Measurements from ENCODE around the gene TMIGD2.
A peak's percentile ranks its signal among the peaks of the same experiment; 100 is the strongest.

The TMIGD2 gene

DNA sequence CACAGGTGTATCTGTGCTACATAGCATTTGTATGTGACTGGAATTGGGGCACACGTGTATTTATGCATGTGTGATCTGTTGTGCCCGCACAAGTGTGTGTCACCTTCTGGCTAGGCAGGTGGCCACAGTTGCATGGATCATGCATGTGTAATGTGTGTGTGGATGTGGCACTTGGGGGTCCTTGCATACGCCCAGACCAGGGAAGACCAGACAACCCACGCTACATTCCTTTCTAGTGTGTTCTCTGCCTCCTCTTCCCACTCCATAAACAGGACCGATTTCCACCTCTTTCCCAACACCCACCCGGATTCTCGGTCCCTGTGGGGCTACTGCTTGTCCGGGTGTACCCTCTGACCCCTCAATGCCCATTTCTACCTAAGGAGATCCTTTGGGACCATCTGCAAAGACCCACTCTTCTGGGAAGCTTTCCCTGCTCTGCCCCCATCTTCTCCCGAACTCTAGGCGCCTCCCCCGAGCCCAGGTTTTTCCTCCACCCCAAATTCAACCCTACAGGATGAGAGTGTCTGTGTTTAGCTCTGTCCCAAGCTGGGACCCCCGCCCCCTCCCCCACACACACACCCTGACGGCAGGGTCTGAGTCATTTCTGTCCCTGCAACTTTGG is 24.1 kb upstream of the TMIGD2 start:
- no peak for DNase-seq

DNA sequence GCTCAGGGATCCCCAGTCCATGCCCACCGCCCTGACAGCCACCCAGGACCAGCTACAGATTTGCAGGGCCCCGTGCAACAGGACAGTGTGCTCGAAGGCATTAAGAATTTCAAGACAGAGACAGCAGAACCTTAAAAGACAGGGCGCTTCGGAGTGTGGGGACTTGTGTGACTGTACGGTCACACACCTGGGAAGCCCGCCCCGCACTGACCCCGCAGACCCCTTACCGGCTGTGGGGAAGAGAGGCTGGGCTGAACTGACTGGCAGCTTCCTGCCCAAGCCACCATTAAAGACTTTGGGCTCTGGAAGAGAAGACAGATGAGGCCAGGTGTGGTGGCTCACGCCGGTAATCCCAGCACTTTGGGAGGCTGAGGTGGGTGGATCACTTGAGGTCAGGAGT is 22.0 kb upstream of the TMIGD2 start:
- DNase-seq, result no peak

DNA sequence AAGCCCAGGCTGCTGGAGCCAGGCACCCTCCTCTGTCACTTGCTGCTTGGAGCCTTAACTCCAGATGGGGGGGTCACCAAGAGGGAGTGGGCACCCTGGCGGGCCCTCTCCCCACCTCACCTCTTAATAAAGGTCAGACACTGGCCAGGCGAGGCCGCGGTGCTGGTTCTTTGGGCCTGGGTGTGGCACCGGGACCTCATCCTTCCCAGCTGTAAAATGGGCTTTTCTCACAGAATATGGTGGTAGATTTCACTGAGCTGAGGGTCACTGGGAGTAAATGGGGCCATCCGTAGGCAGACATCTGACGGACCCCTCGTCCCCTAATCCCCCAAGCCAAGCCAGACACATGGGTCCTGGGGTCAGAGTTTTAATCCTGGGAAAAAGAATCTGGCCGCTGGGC is 21.5 kb upstream of the TMIGD2 start:
- DNase-seq, result no peak

DNA sequence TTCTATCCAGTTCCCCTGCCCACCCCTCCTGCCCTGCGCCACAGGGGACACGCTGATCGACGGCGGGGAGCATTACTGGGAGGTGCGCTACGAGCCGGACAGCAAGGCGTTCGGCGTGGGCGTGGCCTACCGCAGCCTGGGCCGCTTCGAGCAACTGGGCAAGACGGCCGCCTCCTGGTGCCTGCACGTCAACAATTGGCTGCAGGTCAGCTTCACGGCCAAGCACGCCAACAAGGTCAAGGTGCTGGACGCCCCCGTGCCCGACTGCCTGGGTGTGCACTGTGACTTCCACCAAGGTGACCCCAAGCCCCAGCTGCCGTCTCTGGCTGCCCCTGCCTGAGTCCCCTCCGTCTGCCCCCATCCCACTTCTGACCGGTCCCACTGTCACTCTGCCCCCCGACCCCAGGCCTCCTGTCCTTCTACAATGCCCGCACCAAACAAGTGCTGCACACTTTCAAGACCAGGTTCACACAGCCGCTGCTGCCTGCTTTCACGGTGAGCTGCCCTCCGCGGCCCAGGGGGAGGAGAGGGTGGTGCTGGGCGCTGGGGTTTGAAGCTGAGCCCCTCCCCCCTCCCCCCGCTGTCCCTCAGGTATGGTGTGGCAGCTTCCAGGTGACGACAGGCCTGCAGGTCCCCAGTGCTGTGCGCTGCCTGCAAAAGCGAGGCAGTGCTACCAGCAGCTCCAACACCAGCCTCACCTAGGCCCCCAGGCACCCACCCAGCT is 20.9 kb upstream of the TMIGD2 start:
- DNase-seq, result no peak

DNA sequence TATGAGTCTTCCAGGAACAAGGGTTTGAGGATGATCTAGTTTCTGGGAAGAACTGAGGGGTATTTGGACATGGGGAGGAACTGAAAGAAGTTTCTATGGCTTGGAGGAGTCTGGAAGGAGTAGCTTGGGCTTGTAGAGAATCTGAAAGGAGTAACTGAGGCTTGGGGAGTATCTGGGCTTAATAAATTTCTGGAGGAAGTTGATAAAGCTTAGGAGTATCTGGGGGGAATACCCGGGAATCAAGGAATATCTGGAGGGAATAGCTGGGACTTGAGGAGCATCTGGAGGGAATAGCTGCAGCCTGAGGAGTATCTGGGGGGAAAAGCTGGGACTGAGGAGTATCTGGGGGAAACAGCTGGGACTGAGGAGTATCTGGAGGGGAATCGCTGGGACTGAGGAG is 18.2 kb upstream of the TMIGD2 start:
- DNase-seq, result no peak

DNA sequence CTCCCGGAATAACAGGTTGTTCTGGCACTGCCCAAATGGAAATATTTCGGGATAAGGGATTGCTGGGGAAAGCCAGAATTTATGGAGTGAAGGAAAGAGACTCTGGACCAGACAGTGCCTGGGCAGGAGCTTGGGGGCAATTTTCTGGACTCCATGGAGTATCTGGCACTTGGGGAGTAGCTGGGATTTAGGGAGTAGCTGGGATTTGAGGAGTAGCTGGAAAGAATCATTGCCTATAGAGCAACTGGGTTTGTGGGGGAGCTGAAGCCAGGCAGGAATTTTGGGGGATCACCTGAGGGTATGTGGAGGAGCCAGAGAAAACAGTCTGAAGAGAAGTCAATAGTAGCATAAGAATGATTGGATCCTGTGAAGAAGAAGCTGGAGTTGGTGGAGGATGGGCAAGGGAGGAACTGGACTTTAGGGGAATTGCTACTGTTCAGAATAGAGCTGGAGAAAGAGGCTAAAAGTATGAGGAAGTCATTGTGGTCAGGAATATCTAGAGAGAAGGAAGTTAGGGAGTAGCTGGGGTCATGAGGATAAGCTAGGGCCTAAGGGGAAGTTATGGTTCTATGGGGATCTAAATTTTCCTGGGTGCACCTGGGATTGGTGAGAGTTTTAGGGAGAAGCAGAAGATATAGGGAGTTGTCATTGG is 17.0 kb upstream of the TMIGD2 start:
- DNase-seq, result no peak

DNA sequence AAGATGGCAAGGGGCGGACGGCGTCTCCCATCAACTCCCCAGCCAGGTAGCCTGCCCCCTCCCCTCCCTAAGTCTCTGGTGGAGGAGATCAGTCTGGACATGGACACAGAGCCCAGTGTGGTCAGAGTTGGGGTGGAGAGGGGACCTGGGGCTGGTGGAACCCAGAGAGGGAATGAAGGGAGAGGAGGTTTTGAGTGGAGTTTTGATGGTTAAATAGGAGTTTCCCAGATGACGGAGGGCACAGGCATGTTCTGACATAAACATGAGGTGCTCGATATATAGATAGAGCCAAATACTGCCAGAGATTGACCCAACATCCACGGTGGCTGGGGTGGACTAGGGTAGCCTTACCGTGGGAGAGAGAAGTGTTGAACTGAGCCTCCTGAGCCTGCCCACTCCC is 16.3 kb upstream of the TMIGD2 start:
- no peak for DNase-seq

DNA sequence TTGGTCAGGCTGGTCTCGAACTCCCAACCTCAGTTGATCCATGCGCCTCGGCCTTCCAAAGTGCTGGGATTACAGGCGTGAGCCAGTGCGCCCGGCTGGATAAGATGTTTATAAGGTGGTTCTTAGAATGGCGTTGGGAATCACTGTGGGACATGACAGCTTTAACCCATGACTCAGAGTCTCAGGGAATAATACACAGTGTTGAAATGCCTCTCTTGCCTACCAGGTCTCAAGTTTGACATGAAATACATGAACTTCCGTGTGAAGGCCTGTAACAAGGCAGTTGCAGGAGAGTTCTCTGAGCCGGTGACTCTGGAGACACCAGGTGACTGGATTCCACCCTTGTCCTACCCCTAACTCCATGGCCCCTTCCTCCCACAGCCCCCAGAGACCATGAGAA is 14.8 kb upstream of the TMIGD2 start:
- DNase-seq, result no peak

DNA sequence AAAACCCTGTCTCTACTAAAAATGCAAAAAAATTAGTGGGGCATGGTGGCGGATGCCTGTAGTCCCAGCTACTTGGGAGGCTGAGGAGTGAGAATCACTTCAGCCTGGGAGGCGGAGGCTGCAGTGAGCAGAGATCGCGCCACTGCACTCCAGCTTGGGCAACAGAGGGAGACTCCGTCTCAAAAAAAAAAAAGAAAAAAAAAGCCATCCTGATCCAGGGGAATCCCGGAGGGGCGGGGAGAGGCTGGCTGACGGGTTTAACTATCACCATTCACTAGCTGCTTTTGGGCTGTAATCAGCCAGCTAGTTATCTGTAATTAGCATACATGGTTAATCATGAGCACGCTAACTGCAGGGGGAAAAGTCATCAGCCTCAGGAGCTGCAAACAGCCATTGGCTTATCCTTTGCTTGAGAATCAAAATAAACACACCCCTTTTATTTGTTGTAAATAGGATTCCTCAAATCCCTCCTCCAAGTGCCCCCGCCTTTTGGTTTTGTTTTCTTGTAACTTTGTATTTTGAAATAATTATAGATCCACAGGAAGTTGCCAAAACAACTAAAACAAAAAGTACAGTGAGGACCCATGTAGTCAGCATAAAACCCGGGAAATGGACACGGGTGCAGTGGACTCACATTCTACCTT is 11.8 kb upstream of the TMIGD2 start:
- DNase-seq, result no peak

DNA sequence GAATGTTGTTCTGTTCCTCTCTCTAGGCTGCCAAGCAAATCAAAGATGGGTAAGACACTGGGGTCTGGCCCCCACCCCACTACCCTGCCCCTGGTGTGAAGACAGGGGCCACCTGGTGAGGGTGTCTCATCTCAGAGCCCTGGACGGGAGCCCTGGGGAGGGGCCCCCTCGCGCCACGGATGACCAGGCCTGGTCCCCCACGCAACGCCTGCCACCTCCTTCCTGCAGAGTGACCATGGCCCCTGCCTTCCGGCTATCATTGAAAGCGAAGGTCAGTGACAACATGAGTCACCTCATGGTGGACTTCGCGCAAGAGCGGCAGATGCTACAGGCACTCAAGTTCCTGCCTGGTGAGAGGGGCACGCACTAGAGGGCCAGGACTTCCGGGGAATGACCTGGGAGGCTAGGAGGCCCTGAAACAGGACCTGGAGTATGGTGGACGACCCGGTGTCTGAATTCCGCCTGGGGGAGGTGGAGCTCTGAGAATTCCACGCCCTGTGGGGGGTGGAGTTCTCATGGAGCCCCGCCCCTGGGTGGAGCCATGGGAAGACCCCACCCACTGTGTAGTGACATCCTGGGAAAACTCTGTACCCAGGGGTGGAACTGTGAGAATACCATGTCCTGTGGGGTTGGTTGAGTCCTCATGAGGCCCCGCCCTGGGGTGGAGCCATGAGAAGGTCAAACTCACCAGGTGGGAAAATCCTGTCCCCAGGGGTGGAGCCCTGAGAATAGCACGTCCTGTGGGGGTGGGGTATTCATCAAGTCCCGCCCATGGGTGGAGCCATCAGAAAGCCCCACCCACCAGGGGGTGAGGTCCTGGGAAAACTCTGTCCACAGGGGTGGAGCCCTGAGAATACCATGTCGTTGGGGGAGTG is 8.3 kb upstream of the TMIGD2 start:
- DNase-seq, result no peak

DNA sequence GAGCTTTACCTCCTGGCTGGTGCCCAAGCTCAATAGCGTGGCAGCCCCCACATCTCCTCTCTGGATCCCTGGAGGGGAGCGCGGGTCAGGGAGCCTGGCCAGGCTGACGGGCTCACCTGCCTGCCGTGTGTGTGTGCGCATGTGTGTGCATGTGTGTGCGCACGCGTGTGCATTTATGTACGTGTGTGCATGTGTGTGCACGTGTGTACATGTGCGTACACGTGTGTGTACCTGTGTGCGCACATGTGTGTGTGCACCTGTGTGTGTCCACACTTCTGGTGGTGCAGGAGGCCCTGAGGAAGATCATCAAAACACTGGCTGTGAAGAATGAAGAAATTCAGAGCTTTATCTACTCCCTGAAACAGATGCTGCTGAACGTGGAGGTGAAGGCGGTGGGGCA is 3.5 kb upstream of the TMIGD2 start:
- DNase-seq, result no peak

DNA sequence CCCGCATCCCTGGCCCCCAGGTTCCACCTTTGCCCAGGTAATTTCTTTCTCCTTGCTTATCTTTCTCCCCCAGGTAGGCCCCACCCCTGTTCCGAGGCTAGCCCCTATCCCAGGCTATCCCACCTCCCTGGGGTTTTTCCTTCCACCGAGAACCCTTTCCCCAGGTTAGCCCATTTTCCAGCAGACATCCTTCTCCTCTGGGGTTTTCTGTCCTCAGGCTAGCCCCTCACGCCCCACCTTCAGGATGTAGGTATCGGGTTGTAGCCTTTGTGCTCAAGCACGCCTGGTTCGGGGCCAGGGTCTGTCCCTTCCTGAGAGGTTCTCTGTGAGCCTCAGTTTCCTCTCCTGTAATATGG is 3.0 kb upstream of the TMIGD2 start:
- no peak for DNase-seq

DNA sequence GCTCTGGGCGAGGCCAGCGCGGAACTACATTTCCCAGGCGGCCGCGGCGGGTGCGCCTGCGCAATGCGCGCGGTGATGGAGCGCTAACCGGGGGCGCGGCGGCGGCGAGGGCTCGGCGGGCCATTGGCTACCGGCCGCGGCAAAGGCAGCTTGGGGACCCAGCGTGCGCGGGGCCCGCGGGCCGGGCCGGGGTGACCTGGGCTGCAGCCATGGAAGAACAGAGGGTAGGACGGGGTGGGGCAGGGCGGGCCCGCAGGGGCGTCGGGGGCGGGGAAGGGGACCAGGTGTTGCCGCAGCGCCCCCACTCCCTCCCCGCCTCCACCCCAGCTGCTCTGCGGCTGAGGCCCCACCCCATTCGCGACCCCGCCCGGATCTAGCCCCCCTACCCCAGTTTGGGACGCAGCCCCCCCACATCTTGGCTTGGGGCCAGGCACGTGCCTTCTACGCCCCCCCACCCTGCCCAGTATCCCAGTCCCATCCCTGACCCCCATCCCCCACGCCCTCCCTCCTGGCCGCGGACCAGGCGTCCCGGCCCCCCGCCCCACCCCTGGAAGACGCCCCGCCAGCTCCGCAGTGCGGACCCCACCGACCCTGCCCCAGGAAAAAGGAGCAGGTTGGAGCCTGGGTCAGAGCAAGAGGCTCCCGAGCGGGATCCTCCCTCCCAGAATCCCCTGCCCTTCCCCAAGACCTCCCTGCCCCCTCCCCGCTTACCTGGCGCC is 2.5 kb upstream of the TMIGD2 start, which contains the start of gene FSD1:
FSD1 (plus strand) TSS at position 61 of the 719 bp plus-strand sequence; CDS start at position 210, 149 bp downstream.
- peak; percentile 80 for DNase-seq

DNA sequence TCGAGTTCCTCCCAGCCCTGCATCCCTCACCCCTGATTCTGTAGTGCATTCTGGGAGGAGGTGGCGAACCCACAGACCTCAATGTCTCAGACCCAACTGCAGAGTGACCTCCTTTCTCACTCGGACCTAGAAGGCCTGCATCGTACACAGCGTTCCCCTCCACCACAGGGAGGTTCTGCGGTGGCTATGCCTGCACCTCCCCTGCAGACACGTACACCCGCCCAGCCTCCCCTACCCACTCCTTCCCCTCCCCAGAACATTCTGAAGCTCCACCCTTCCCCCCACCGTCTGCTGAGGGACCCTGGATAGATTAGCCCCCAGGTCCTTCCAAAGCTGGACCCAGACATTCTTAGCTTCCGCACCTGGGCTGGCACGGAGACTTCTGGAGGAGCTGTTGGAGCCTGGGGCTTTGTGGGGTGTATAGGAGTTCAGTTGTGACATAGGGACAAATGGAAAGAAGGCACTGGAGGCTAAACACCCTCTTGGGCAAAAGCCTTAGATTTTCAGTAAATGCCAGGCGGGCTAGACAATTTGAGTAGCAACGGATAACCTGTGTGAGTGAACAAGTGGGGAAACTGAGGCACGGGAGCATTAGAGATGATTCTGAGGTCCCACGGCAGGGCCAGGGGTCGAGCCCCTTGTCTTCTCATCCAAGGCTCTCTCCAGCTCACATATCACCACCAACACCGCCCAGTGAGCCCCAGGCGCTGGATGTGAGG is 1.8 kb upstream of the TMIGD2 start:
- no peak for DNase-seq

DNA sequence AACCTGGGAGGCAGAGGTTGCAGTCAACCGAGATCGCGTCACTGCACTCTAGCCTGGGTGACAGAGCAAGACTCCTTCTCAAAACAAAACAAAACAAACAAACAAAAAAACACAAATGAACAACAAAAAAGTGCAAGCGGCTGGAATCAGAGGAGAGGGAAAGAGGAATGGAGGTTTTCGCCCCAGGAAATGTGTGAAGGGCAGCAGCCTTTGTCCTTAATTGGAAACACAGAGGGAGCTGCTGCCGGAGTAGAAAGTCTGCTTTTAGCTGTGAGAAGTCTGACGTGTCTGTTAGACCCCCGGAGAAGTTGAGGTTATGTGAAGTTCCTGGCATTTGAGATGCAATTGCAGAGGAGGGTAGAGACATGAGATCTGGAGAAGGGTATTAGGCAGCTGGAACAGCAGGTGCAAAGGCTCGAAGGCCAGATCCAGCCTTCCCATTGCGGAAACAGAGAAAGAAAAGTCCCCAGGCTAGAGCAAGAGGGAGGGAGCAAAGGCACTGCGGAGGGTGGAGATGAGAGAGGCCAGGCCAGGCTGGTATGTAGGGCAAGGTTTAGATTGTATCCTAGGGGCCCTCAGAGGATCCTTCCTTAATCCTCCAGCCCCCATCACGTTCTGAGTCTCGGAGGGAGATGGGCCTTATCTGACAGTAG is 473 bp downstream of the TMIGD2 start:
- no peak for DNase-seq

DNA sequence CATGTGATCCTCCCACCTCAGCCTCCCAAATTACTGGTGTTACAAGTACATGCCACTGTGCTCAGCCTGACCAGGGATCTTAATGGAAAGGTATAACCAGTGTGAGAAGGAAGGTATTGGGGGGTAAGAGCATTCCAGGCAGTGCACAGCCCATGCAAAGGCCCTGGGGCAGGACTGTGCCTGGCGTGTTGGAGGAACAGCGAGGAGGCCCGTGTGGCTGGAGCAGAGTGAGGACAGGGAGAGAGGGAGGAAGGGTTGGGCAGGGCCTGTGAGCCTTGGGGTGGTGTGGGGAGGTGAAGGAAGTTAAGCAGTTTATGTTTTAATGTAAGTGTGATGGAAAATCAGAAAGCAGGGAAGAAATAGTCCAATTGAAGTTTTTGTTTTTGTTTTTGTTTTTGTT is 1.6 kb downstream of the TMIGD2 start:
- DNase-seq, result no peak

DNA sequence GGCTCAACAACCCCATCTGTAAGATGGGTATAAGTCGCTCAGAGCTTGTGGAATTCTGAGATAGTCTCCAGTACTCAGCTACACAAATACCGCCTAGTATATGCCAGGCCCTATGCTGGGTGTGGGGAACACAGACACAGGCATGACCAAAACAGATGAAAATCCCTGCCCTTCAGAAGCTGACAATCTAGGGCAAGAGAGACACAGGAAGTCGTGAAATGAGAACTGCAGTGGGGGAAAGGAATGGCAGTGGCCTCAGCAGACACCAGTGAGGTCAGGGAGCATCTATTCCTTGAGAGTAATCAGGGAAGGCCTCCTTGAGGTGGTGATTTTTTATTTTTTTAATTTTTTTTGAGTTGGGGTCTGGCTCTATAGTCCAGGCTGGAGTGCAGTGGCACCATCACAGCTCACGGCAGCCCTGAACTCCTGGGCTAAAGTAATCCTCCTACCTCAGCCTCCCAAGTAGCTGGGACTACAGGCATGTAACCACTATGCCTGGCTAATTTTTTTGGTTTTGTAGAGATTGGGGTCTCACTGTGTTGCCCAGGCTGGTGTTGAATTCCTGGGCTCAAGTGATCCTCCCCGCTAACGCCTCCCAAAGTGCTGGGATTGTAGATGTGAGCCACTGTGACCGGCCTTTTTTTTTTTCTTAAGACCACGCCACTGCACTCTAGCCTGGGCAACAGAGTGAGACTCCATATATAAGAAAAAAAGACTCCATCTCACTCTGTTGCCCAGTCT is 3.2 kb downstream of the TMIGD2 start:
- no peak for DNase-seq

DNA sequence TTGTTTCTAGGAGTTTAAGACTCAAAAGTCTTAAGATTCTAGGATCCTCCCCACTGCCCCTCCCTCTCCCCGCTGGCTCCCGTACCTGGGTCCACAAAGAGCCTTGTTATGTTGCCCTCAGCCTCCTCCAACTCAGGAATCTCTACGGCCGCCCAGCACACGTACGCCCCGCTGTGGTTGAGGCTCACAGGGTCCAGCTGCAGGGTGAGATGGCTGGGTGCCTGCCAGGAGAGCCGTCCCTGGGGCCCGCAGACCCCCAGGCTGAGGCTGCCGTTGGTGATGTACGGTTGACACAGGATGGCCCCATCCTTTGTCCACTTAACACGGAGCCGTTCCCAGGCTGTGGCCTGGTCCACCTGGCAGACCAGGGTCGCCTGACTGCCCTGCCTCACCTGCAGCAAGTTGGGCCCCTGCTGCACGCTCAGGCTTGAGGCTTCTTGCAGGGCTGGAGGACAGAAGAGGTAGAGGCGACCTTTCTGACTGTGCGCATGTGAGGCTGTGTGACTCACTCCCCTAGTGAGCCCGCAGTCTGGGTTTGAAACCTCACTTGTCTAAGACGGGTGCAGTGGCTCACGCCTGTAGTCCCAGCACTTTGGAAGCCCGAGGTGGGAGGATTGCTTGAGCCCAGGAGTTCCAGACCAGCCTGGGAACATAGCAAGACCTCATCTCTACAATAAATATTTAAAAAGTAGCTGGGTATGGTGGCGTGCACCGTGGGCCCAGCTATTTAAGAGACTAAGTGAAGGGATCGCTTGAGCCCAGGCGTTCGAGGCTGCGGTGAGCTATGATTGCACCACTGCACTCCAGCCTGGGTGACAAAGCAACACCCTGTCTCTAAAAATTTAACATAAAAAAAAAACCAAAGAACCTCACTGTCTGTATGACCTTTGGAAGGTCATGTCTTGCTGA is 4.0 kb downstream of the TMIGD2 start:
- DNase-seq, result no peak
